NOMO-1 treated with dmso at 0.1 percent for 144 hours (cell line): ENCODE data around the gene VAV3.

Experiments
- DNase-seq: peaks from one replicate; lab custom pipeline; 2025; ENCODE audit not compliant: unreplicated experiment; lab: John Stamatoyannopoulos, UW

Gene VAV3

GRCh38 chr1:107604825-107605224, 360.2 kb downstream of the VAV3 start:
- DNase-seq: no peak

- no peak for DNase-seq
Measured at GRCh38 chr1:107600607-107601160, 364.3 kb downstream of the VAV3 start.

- no peak for DNase-seq
Measured at GRCh38 chr1:107599220-107599619, 365.8 kb downstream of the VAV3 start.

- DNase-seq: no peak
Measured at GRCh38 chr1:107597290-107597689, 367.7 kb downstream of the VAV3 start.

- no peak for DNase-seq
Measured at GRCh38 chr1:107594536-107594935, 370.4 kb downstream of the VAV3 start.

GRCh38 chr1:107593501-107594209, 371.3 kb downstream of the VAV3 start:
- DNase-seq: no peak

- peak; percentile 72 for DNase-seq
Measured at GRCh38 chr1:107590900-107591622, 373.9 kb downstream of the VAV3 start.

- no peak for DNase-seq
Measured at GRCh38 chr1:107590087-107590486, 374.9 kb downstream of the VAV3 start.

- DNase-seq: no peak
Measured at GRCh38 chr1:107588321-107588720, 376.7 kb downstream of the VAV3 start.

- DNase-seq: no peak
Measured at GRCh38 chr1:107575226-107575625, 389.8 kb downstream of the VAV3 start.

GRCh38 chr1:107574044-107574443, 390.9 kb downstream of the VAV3 start:
- no peak for DNase-seq

- DNase-seq: no peak
Measured at GRCh38 chr1:107572674-107573211, 392.2 kb downstream of the VAV3 start.

GRCh38 chr1:107570768-107571167, 394.2 kb downstream of the VAV3 start:
- DNase-seq: no peak

GRCh38 chr1:107563441-107563840, 401.5 kb downstream of the VAV3 start:
- DNase-seq: no peak

- DNase-seq: no peak
Measured at GRCh38 chr1:107559881-107560280, 405.1 kb downstream of the VAV3 start.

- no peak for DNase-seq
Measured at GRCh38 chr1:107557095-107557494, 407.9 kb downstream of the VAV3 start.

- no peak for DNase-seq
Measured at GRCh38 chr1:107555578-107555977, 409.4 kb downstream of the VAV3 start.

- no peak for DNase-seq
Measured at GRCh38 chr1:107552781-107553180, 412.2 kb downstream of the VAV3 start.

GRCh38 chr1:107551456-107551855, 413.5 kb downstream of the VAV3 start:
- DNase-seq: no peak

GRCh38 chr1:107550358-107550757, 414.6 kb downstream of the VAV3 start:
- DNase-seq: no peak

GRCh38 chr1:107549152-107549810, 415.7 kb downstream of the VAV3 start:
- DNase-seq: no peak
